Psoas muscle (tissue), 8 donors: ENCODE data around the gene GREB1L. TPM values are rescaled to one million over a fixed set of nuclear protein-coding genes. Genes with fewer than 3 reads are reported as not detected.
A peak's percentile ranks its signal among the peaks of the same experiment; 100 is the strongest.

Experiments
- ATAC-seq, 4 donors: fragments of 200-7000 bp; cut with Tn5 transposase; one replicate each; pipeline ENCODE4 v1.9.1; 2020; ENCODE audit warnings: moderate library complexity in 3 of 4, mild to moderate bottlenecking in 2 of 4
- DNase-seq, 2 donors: peaks; one replicate each; pipeline ENCODE4 v3.0.0-alpha.2; 2020
- H3K27ac ChIP-seq: fragments of 200-600 bp; one replicate; pipeline ENCODE4 v1.8.0; 2022
- H3K27me3 ChIP-seq, 3 donors: fragments of 200-600 bp in 1 of 3; one replicate each; pipeline versions ENCODE4 v1.6.1 to v1.8.0; 2013 to 2022; ENCODE audit warnings: low read length in 2 of 3, mild to moderate bottlenecking in 2 of 3, moderate library complexity in 1 of 3; ENCODE audit not compliant: insufficient read depth in 3 of 3
- H3K36me3 ChIP-seq, 2 donors: fragments of 200-600 bp in 1 of 2; one replicate each; pipeline versions ENCODE4 v1.6.1 to v1.8.0; 2013 to 2022; ENCODE audit warnings: low read depth in 1 of 2, mild to moderate bottlenecking in 1 of 2, moderate library complexity in 1 of 2; ENCODE audit not compliant: insufficient read depth in 1 of 2
- H3K4me1 ChIP-seq: fragments of 200-600 bp; one replicate; pipeline ENCODE4 v1.8.0; 2022
- H3K4me3 ChIP-seq: fragments of 200-600 bp; one replicate; pipeline ENCODE4 v1.8.0; 2022; ENCODE audit warnings: mild to moderate bottlenecking
- H3K9me3 ChIP-seq: fragments of 200-600 bp; one replicate; pipeline ENCODE4 v1.8.0; 2022
- WGBS, 3 donors: extraction: QIAGEN DNeasy Blood & Tissue Kit; methylation state at CpG; one replicate each; pipeline versions ENCODE4 v1.1.6 to v1.1.7; 2013; 5-methylcytosine and 5-hydroxymethylcytosine counted together
- intact Hi-C, 2 donors: fragments of 100-400 bp; cut with DNase I; formaldehyde crosslinking; loops; one replicate each; pipeline versions ENCODE4 v1.11.0 to v1.14.2; 2022
- polyA plus RNA-seq, 3 donors: library from polyadenylated mRNA; stranded (reverse); fragments of 200-250 nt; gene quantifications; one replicate each; pipeline ENCODE4 v1.2.3, GENCODE V29; 2013
- total RNA-seq, 4 donors: library from RNA; stranded (reverse); fragmentation: NEBNext Ultra II Directional in 2 of 4; extraction: Animal tissue kit (Norgen Biotek cat#: 25700) in 2 of 4; gene quantifications; one replicate each; pipeline versions ENCODE4 v1.2.1 to v1.2.4, GENCODE V29; 2021 to 2023
- TF ChIP-seq, protein P1 (sequence below): fragments of 200-600 bp; IDR thresholded peaks from one replicate; pipeline ENCODE4 v1.8.0; 2022; ENCODE audit warnings: antibody characterized with exemption
- donor health status: healthy with polysubstance abuse.
- donor health status: DM: no; HTN: no; CAD: no; lungs with moderate emphysema.
- donor health status: Bipolar disorder and iron deficiency.
- donor health status: healthy.
- donor health status: DM: yes; HTN: yes; CAD: no.
- donor health status: DM: no; HTN: no; CAD: no.
- donor health status: DM: no; HTN: no; CAD: no.
- donor health status: DM: yes; HTN: yes; CAD: no.

GREB1L gene
- total and polyA plus RNA-seq, 7 donors = 0.59 to 11.3 (median 8.9) TPM

DNA sequence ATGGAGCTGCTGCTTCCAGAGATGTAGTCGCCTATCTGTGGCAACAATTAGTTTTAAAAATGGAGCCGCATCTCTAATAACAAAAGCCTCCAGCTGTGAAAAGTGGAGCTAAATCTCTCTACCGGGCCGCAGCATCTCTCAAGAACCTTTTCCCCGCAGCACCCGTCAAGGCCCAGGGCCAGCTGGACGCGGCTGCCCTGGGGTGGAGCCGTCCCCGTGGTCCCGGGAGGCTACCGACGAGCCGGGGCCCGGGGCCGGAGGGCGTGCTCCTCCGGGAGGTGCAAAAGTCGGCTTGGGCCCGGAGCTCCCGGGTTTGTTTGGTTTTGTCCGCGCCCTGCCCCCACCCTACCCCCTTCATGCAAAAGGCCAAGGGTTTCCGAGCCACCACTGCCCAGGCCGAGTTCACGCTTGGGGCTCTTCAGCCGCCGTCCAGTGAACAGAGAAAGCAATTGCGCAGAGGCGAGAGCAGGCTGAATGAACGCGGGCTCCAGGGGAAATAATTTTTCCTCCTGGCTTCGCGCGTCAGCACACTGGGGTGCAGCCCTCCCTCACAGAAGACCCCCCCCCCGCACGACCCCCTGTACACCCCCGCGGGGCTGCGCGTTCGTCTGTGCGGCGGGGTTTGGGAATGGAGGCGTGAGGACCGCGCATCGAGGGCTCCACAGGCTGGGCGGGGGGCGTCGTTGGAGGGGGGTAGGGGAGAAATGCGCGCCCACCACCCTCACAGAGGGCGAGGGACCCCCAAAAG is 557 bp upstream of the GREB1L start:
- H3K27me3 ChIP-seq = peaks cover 0 to 2% (median 0%) of the 10 kb centered on the region in 3 donors

DNA sequence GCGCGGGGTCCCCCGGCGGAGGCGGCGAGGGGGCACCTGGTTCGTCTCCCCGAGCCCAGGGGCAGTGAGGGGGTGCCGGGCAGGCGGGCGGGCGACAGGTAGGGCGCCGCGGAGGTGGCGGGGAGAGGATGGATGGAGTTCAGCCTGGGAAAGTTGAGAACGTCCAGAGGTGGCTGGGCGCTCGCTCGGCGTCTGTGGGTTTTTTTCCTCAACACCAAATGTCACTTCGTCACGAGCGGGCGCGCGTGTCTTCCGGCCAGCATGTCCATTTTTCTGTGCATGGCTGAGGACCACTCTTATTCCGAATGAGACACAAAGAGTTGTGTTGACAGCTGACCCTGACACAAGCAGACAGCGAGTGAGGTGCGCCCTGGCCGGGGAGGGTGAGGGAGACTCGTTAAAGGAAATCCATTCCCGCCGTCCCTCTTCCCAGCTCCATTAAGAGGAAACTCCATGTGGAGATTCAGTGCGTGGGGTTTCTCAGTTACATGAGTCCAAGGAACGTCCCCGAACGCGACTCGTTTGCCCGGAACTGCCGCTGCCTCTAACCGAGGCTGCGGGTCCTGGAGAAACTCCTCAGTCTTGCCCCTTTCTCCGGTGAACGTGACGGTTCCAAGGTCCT is 859 bp downstream of the GREB1L start:
- intact Hi-C loops = loop anchor here (5.0 to 10.0 kb wide), 2 partner anchors 199 to 202 kb away; no protein-coding TSS in a partner anchor
- Histone ChIP-seq H3K27me3 (peaks cover 0 to 5% (median 0%) of the 10 kb centered on the region in 3 donors), H3K9me3 (no peaks in the 10 kb centered on the region), H3K4me1 (peaks cover 3% of the 10 kb centered on the region), H3K4me3 (peak overlapping the region; percentile 87), H3K36me3 (no peaks in the 10 kb centered on the region), H3K27ac (no peak overlapping the region)
- ATAC-seq (peak; percentile 15 to 49 (median 27)), DNase-seq (peak; percentile 14 to 55)
- TF ChIP-seq, protein P1, sequence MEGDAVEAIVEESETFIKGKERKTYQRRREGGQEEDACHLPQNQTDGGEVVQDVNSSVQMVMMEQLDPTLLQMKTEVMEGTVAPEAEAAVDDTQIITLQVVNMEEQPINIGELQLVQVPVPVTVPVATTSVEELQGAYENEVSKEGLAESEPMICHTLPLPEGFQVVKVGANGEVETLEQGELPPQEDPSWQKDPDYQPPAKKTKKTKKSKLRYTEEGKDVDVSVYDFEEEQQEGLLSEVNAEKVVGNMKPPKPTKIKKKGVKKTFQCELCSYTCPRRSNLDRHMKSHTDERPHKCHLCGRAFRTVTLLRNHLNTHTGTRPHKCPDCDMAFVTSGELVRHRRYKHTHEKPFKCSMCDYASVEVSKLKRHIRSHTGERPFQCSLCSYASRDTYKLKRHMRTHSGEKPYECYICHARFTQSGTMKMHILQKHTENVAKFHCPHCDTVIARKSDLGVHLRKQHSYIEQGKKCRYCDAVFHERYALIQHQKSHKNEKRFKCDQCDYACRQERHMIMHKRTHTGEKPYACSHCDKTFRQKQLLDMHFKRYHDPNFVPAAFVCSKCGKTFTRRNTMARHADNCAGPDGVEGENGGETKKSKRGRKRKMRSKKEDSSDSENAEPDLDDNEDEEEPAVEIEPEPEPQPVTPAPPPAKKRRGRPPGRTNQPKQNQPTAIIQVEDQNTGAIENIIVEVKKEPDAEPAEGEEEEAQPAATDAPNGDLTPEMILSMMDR = no peak
- 2 to 4% (median 3%) methylated on average over 42 to 48 of the region's 48 CpGs for WGBS, 3 donors

More for the DNA sequence above, 557 bp upstream of the GREB1L start:
- intact Hi-C loops = loop anchor here (5.0 to 10.0 kb wide), 2 partner anchors 201 to 203 kb away; no protein-coding TSS in a partner anchor
- H3K36me3 ChIP-seq = no peaks in the 10 kb centered on the region
- H3K4me3 ChIP-seq = peak overlapping the region; percentile 87
- WGBS, 3 donors = 1 to 2% (median 2%) methylated on average over 51 to 54 of the region's 54 CpGs
- peak; percentile 21 to 59 for DNase-seq
- H3K9me3 ChIP-seq = no peaks in the 10 kb centered on the region
- peaks cover 3% of the 10 kb centered on the region for H3K4me1 ChIP-seq
- H3K27ac ChIP-seq = no peak overlapping the region
- ATAC-seq = peak; percentile 20 to 63 (median 48)
- TF ChIP-seq, protein P1 = no peak

DNA sequence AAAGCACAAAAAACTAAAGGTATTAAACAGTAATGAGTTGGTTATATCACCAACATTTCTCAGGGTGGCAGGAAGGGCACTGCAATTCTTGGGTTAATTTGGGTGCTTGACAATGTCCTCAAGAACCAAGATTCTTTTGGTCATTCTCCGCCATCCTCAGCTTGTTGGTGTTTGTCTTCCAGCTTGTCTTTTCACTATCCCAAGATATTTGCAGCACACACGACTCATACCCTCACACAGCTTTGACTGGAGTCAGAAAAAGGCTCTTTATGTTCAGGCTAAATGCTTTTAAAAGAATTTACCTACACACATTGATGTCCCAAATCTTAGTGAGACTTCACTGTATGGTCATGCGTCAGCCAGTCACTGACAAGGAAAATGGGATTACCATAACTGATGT is 12.5 kb downstream of the GREB1L start:
- Histone ChIP-seq H3K27me3 (no peaks in the 10 kb centered on the region), H3K4me3 (no peak overlapping the region), H3K4me1 (no peaks in the 10 kb centered on the region), H3K27ac (no peak overlapping the region), H3K36me3 (no peaks in the 10 kb centered on the region), H3K9me3 (no peaks in the 10 kb centered on the region)
- DNase-seq (no peak), ATAC-seq (no peak)
- WGBS, 3 donors = 85 to 88% (median 86%) methylated on average over 3 of the region's 3 CpGs
- intact Hi-C loops = loop anchor here in 1 of 2 donors (5.0 to 10.0 kb wide), 2 partner anchors 38 to 50 kb away; no protein-coding TSS in a partner anchor
- TF ChIP-seq, protein P1 = no peak

DNA sequence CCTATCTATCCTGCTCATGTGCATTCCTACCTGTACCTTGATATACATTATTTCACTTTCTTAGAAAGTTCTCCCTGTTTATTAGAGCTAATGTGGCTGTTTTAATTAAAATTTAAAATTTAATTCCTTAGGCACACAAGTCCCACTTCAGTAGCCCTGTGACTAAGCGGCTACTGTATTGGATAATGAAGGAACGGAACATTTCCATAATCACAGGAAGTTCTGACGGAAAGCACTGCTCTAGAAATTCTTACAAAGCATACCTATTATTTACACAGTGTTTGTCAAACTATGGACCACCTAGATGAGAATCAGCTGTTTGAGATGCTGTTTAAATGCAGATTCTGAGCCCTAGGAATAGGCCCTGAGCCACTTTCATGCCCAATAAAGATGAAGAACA is 13.2 kb downstream of the GREB1L start:
- no peak for ATAC-seq
- Histone ChIP-seq H3K4me3 (no peak overlapping the region), H3K36me3 (no peaks in the 10 kb centered on the region), H3K4me1 (no peaks in the 10 kb centered on the region), H3K9me3 (no peaks in the 10 kb centered on the region), H3K27ac (no peak overlapping the region), H3K27me3 (no peaks in the 10 kb centered on the region)
- no peak for DNase-seq
- 74 to 88% (median 83%) methylated on average over 3 of the region's 3 CpGs for WGBS, 3 donors
- intact Hi-C loops = loop anchor here in 1 of 2 donors (10.0 kb wide), 1 partner anchor 50 kb away; no protein-coding TSS in a partner anchor
- TF ChIP-seq, protein P1 = no peak
